Skin of body (tissue), 2 donors: ENCODE data around the gene GGNBP2. TPM values are rescaled to one million over a fixed set of nuclear protein-coding genes. Genes with fewer than 3 reads are reported as not detected.
"Not testable (repeated sequence)": the region's sequence is repeated elsewhere in the genome, so short reads cannot be mapped to it uniquely, and the experiment has no call there.

ENCODE experiments used
- DNase-seq: peaks from one replicate; lab custom pipeline; 2025; lab: John Stamatoyannopoulos, UW
- total RNA-seq: library from RNA; depleted of rRNA; stranded (reverse); fragments of >200 nt; gene quantifications from one replicate; pipeline ENCODE4 v1.2.3, GENCODE V29; 2014

Gene GGNBP2
- total RNA-seq, result 66.1 TPM

GRCh38 chr17:36544307-36545076, at the start of gene GGNBP2:
TSS of gene GGNBP2 (plus strand) at chr17:36544919. CDS start at chr17:36545725, 806 bp downstream.
- peak; percentile 91 for DNase-seq

- DNase-seq, result no peak
These were observed 49.6 kb upstream of the GGNBP2 start for GRCh38 chr17:36495076-36495578.

- DNase-seq, result no peak
These were observed 48.5 kb upstream of the GGNBP2 start for GRCh38 chr17:36496018-36496789.

- no peak for DNase-seq
These were observed 46.6 kb upstream of the GGNBP2 start for GRCh38 chr17:36498155-36498554.

GRCh38 chr17:36498560-36499300, 46.0 kb upstream of the GGNBP2 start:
- no peak for DNase-seq

- DNase-seq, result no peak
These were observed 43.9 kb upstream of the GGNBP2 start for GRCh38 chr17:36500745-36501225.

GRCh38 chr17:36501351-36501750, 43.4 kb upstream of the GGNBP2 start:
- no peak for DNase-seq

- DNase-seq, result no peak
These were observed 42.8 kb upstream of the GGNBP2 start for GRCh38 chr17:36501963-36502362.

GRCh38 chr17:36503456-36504155, 41.1 kb upstream of the GGNBP2 start:
- no peak for DNase-seq

- DNase-seq, result no peak
These were observed 40.6 kb upstream of the GGNBP2 start for GRCh38 chr17:36504156-36504545.

- DNase-seq, result no peak
These were observed 39.5 kb upstream of the GGNBP2 start for GRCh38 chr17:36505171-36505570.

GRCh38 chr17:36506249-36506826, 38.4 kb upstream of the GGNBP2 start:
- DNase-seq, result no peak

GRCh38 chr17:36506831-36507230, 37.9 kb upstream of the GGNBP2 start:
- no peak for DNase-seq

GRCh38 chr17:36507266-36507665, 37.5 kb upstream of the GGNBP2 start:
- no peak for DNase-seq

GRCh38 chr17:36508439-36508838, 36.3 kb upstream of the GGNBP2 start:
- not testable (repeated sequence) for DNase-seq

- no peak for DNase-seq
These were observed 35.3 kb upstream of the GGNBP2 start for GRCh38 chr17:36509272-36509985.

- DNase-seq, result no peak
These were observed 34.1 kb upstream of the GGNBP2 start for GRCh38 chr17:36510636-36511035.

GRCh38 chr17:36511216-36511615, 33.5 kb upstream of the GGNBP2 start:
- no peak for DNase-seq

GRCh38 chr17:36512641-36513040, 32.1 kb upstream of the GGNBP2 start:
- no peak for DNase-seq

GRCh38 chr17:36514856-36515255, 29.9 kb upstream of the GGNBP2 start:
- no peak for DNase-seq
